ENCODE data around the gene SCFD2.
A peak's percentile ranks its signal among the peaks of the same experiment; 100 is the strongest.
"Not testable (repeated sequence)": the region's sequence is repeated elsewhere in the genome, so short reads cannot be mapped to it uniquely, and the experiment has no call there.

Gene SCFD2

GRCh38 chr4:53049528-53049927 lies 316.3 kb downstream of the SCFD2 start:
- Mint-ChIP-seq H3K4me3 (no peak overlapping the region), H3K36me3 (ENCODE audit: low read depth) (peaks cover 4% of the 10 kb centered on the region), H3K4me1 (no peaks in the 10 kb centered on the region), H3K27ac (no peak overlapping the region), H3K9me3 (no peaks in the 10 kb centered on the region), H3K27me3 (no peaks in the 10 kb centered on the region)
- ATAC-seq (no peak), DNase-seq (no peak)

- Mint-ChIP-seq H3K27ac (no peak overlapping the region), H3K4me1 (no peaks in the 10 kb centered on the region), H3K27me3 (no peaks in the 10 kb centered on the region), H3K36me3 (ENCODE audit: low read depth) (peaks cover 2% of the 10 kb centered on the region), H3K9me3 (no peaks in the 10 kb centered on the region), H3K4me3 (no peak overlapping the region)
- no peak for ATAC-seq
- DNase-seq = no peak
Observed at GRCh38 chr4:53044651-53044960, 321.3 kb downstream of the SCFD2 start.

DNA sequence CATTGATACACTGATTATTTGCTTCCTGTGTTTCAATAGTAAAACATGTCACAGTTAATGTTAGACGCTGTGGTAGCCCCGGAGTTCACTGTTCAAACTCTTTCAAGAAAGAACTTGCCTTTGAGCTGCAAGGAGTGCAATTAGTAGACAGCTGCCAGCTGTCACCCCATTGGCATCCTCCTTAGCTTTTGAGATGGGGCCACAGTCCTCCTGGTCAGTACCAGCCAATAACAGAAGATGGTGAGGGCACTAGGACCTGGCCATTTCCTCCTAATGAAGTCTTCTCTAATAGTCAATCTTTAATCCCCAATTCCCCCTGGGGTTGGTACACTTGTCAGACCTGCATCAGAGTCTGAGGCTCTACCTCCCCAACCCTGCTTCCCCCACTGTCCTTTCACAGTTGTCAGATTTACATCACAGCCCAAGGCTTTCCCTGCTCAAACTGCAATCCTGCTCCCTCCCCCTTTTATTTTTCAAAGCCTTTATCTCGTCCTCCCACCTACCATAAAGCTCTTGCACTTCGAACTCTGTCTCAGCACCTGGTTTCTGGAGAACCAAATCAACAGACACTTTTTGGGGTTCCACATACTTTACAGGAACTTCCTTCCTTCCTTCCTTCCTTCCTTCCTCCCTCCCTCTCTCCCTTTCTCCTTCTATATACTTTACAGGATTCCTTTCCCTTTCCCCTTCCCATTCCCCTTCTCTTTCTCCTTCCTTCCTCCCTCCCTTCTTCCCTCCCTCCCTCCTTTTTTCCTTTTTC lies 321.8 kb downstream of the SCFD2 start:
- Mint-ChIP-seq H3K4me3 (no peak overlapping the region), H3K27ac (no peak overlapping the region), H3K36me3 (ENCODE audit: low read depth) (peaks cover 2% of the 10 kb centered on the region), H3K4me1 (no peaks in the 10 kb centered on the region), H3K27me3 (no peaks in the 10 kb centered on the region), H3K9me3 (peaks cover 3% of the 10 kb centered on the region)
- no peak for ATAC-seq
- no peak for DNase-seq

GRCh38 chr4:53043055-53043454 lies 322.8 kb downstream of the SCFD2 start:
- Mint-ChIP-seq H3K4me3 (no peak overlapping the region), H3K27me3 (no peaks in the 10 kb centered on the region), H3K4me1 (no peaks in the 10 kb centered on the region), H3K27ac (no peak overlapping the region), H3K36me3 (ENCODE audit: low read depth) (no peaks in the 10 kb centered on the region), H3K9me3 (peaks cover 4% of the 10 kb centered on the region)
- ATAC-seq (no peak), DNase-seq (no peak)

DNA sequence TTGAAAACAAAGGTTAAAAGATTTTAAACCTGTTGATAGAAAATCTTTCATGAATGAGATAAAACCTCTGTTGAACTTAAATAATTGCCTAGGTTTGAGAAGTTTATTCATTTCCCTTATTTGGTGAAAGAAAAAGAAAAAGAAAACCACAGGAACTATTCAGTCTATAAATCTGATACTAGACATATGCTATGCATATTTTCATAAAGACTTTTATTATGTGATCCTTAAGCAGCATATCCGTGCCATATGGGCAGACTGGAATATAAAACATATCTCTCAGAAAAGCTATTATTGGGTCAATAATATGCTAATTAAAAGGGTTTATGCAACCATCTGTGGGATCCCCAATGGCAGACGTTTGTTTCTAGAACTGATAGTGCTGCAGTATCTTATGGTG lies 325.0 kb downstream of the SCFD2 start:
- H3K4me3 Mint-ChIP-seq = no peak overlapping the region
- H3K27me3 Mint-ChIP-seq = no peaks in the 10 kb centered on the region
- no peak for DNase-seq
- peaks cover 9% of the 10 kb centered on the region for H3K9me3 Mint-ChIP-seq
- no peaks in the 10 kb centered on the region for H3K4me1 Mint-ChIP-seq
- H3K27ac Mint-ChIP-seq = no peak overlapping the region
- ATAC-seq = no peak
- peaks cover 8% of the 10 kb centered on the region for H3K36me3 Mint-ChIP-seq (ENCODE audit: low read depth)

GRCh38 chr4:53040459-53040815 lies 325.4 kb downstream of the SCFD2 start:
- H3K27ac Mint-ChIP-seq = no peak overlapping the region
- H3K27me3 Mint-ChIP-seq = no peaks in the 10 kb centered on the region
- no peaks in the 10 kb centered on the region for H3K4me1 Mint-ChIP-seq
- H3K36me3 Mint-ChIP-seq (ENCODE audit: low read depth) = peaks cover 10% of the 10 kb centered on the region
- peaks cover 12% of the 10 kb centered on the region for H3K9me3 Mint-ChIP-seq
- H3K4me3 Mint-ChIP-seq = no peak overlapping the region
- ATAC-seq (no peak), DNase-seq (no peak)

DNA sequence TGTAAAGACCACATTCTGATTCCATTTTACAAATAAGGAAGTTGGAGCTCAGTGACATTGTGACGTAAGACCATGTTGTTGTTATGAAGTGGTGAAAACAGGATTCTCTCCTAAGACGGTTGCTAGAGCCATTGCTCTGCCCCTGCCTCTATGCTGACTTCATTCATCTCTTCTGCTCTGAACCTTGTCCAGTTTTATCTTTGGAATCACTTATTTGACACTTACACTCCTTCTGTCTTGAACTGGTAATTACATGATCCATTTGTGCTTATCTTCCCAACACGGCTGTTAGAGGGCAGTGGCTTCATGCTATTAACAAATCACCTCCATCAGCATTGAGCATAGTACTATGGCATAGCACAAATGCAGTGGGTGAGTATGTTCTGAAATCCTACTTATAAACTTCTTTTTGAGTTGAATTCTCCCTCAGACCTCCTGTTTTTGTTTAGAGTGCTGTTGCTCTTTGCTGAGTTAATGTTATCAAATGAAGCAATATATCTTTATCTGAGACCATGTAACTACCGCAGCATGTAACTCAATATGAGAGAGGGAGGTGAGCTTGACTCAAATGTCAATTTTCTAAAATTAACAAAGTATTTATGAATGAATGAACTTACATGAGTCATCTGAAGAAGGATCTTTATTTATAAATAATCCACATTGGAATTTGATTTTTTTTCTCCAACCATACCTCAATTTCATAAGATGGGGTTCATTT lies 326.0 kb downstream of the SCFD2 start:
- DNase-seq (no peak), ATAC-seq (no peak)
- H3K4me1 Mint-ChIP-seq = no peaks in the 10 kb centered on the region
- H3K27me3 Mint-ChIP-seq = no peaks in the 10 kb centered on the region
- no peak overlapping the region for H3K27ac Mint-ChIP-seq
- peaks cover 14% of the 10 kb centered on the region for H3K36me3 Mint-ChIP-seq (ENCODE audit: low read depth)
- H3K4me3 Mint-ChIP-seq = no peak overlapping the region
- H3K9me3 Mint-ChIP-seq = peaks cover 18% of the 10 kb centered on the region

DNA sequence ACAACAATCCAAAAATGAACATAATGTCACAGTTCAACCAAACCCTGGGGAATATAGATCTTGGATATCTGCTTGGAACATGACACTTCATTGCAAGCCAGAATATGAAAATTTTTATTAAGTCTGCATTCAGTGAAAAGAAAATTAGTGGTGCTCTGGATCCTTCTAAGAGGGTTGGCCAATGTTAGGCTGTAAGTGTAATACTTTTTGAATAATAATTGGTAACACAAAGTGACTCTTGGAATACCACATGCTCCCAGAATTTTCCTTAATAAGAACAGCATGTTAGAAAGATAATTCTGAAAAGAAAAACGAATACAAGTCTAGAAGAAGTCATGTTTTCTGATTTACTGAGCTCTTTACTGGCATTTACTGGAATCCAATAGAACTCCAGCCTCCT lies 328.0 kb downstream of the SCFD2 start:
- Mint-ChIP-seq H3K36me3 (ENCODE audit: low read depth) (peaks cover 29% of the 10 kb centered on the region), H3K27ac (no peak overlapping the region), H3K4me1 (peaks cover 7% of the 10 kb centered on the region), H3K4me3 (no peak overlapping the region), H3K9me3 (peaks cover 32% of the 10 kb centered on the region), H3K27me3 (no peaks in the 10 kb centered on the region)
- DNase-seq = no peak
- no peak for ATAC-seq

DNA sequence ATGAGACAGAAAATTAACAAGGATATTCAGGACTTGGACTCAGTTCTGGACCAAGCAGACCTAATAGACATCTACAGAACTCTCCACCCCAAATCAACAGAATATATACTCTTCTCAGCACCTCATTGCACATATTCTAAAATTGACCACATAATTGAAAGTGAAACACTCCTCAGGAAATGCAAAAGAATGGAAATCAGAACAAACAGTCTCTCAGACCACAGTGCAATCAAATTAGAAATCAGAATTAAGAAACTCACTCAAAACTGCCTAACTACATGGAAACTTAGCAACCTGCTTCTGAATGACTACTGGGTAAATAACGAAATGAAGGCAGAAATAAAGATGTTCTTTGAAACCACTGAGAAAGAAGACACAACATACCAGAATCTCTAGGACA lies 333.0 kb downstream of the SCFD2 start:
- H3K4me3 Mint-ChIP-seq, DNase-seq, ATAC-seq, H3K27me3 Mint-ChIP-seq: not testable (repeated sequence)
- H3K4me1 Mint-ChIP-seq = peaks cover 14% of the 10 kb centered on the region
- H3K36me3 Mint-ChIP-seq (ENCODE audit: low read depth) = peaks cover 42% of the 10 kb centered on the region
- H3K9me3 Mint-ChIP-seq = peaks cover 32% of the 10 kb centered on the region
- H3K27ac Mint-ChIP-seq = peak overlapping the region; percentile 13

GRCh38 chr4:53026233-53026632 lies 339.6 kb downstream of the SCFD2 start:
- H3K27ac Mint-ChIP-seq = no peak overlapping the region
- no peak overlapping the region for H3K4me3 Mint-ChIP-seq
- H3K9me3 Mint-ChIP-seq = peaks cover under 1% of the 10 kb centered on the region
- no peaks in the 10 kb centered on the region for H3K27me3 Mint-ChIP-seq
- no peak for DNase-seq
- H3K36me3 Mint-ChIP-seq (ENCODE audit: low read depth) = peaks cover 13% of the 10 kb centered on the region
- no peaks in the 10 kb centered on the region for H3K4me1 Mint-ChIP-seq
- ATAC-seq = no peak

- H3K9me3 Mint-ChIP-seq = no peaks in the 10 kb centered on the region
- no peak for ATAC-seq
- H3K4me1 Mint-ChIP-seq = no peaks in the 10 kb centered on the region
- H3K27me3 Mint-ChIP-seq = no peaks in the 10 kb centered on the region
- H3K36me3 Mint-ChIP-seq (ENCODE audit: low read depth) = peaks cover 6% of the 10 kb centered on the region
- DNase-seq = no peak
- no peak overlapping the region for H3K27ac Mint-ChIP-seq
- no peak overlapping the region for H3K4me3 Mint-ChIP-seq
Observed at GRCh38 chr4:53023677-53024299, 342.1 kb downstream of the SCFD2 start.

GRCh38 chr4:53022513-53023100 lies 343.3 kb downstream of the SCFD2 start:
- no peaks in the 10 kb centered on the region for H3K9me3 Mint-ChIP-seq
- H3K4me1 Mint-ChIP-seq = no peaks in the 10 kb centered on the region
- H3K27me3 Mint-ChIP-seq = no peaks in the 10 kb centered on the region
- no peak overlapping the region for H3K4me3 Mint-ChIP-seq
- H3K36me3 Mint-ChIP-seq (ENCODE audit: low read depth) = peaks cover 5% of the 10 kb centered on the region
- no peak overlapping the region for H3K27ac Mint-ChIP-seq
- ATAC-seq = no peak
- no peak for DNase-seq

DNA sequence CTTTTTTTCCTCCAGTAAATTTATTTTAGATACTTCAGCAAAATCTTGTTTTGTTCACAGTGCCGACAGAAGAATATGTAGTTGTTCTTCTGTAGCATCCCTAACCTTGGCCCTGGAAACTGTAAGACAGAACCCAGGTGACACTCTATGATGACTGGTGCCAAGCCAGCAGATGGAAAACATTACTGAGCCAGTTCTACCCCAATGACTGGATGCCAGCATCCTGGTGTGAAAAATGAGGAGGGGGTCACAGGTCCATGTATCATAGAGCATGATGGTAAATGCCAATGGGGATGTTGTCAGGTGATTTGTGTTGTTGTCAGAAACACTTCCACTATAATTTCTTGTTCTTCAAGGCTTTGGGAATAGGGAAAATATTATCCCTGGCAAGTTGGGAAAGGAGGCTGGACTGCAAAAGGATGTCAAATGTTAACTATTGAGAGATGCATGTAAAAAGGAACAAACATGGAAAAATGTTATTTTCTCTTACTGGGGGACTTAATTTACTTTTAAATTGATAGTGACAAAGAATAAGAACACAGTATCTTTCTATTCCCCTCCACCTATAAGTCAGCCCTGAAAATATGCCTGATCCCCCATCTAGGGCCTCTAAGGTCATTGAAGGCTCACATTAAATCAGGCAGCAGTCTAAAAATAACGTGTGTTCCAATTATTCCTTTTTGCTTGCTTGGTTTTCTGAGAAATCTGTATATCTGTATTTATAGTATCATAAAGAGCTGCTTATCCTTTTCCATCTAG lies 343.9 kb downstream of the SCFD2 start:
- no peaks in the 10 kb centered on the region for H3K9me3 Mint-ChIP-seq

More for the DNA sequence above, 343.9 kb downstream of the SCFD2 start:
- H3K4me3 Mint-ChIP-seq = no peak overlapping the region
- ATAC-seq = no peak
- no peak for DNase-seq
- no peaks in the 10 kb centered on the region for H3K27me3 Mint-ChIP-seq
- H3K4me1 Mint-ChIP-seq = no peaks in the 10 kb centered on the region
- peaks cover 2% of the 10 kb centered on the region for H3K36me3 Mint-ChIP-seq (ENCODE audit: low read depth)
- no peak overlapping the region for H3K27ac Mint-ChIP-seq

Data from activated naive CD8-positive, alpha-beta T cell treated with anti-CD3 and anti-CD28 coated beads, Interleukin-2, amount 50 U/mL, for 24 hours (primary cell).